Activated CD8-positive, alpha-beta memory T cell treated with anti-CD3 and anti-CD28 coated beads, Interleukin-2, amount 50 U/mL, for 1 hour (primary cell): Measurements from ENCODE around the gene OR2A42.
"Not testable (repeated sequence)": the region's sequence is repeated elsewhere in the genome, so short reads cannot be mapped to it uniquely, and the experiment has no call there.

Experiments
- DNase-seq: peaks from one replicate; pipeline ENCODE4 v3.0.0-alpha.2; 2020; ENCODE audit errors: extremely low read depth

OR2A42 gene

GRCh38 chr7:144220531-144220930, 18.9 kb downstream of the OR2A42 start:
- not testable (repeated sequence) for DNase-seq

- not testable (repeated sequence) for DNase-seq
These were observed 20.3 kb downstream of the OR2A42 start for GRCh38 chr7:144219149-144219548.

DNA sequence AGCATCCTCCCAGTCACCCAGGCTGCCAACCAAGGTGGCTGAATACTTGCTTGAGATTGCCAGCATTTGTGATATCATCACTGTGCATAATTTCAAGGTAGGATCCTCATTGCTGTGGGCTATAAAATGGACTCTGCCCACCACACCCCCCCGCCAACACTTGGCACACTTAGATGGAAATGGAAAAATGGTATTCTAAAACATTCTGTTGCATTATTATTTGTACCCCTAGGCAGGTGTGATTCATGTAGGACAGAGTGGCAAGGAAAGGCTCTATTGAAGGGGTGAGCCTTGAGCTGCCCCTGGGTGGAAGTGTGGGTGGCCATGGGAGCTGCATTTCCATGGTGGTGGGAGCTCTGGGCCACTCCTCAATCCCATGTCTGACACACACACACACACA, 20.8 kb downstream of the OR2A42 start:
- not testable (repeated sequence) for DNase-seq

GRCh38 chr7:144217200-144217599, 22.2 kb downstream of the OR2A42 start:
- DNase-seq: not testable (repeated sequence)

DNA sequence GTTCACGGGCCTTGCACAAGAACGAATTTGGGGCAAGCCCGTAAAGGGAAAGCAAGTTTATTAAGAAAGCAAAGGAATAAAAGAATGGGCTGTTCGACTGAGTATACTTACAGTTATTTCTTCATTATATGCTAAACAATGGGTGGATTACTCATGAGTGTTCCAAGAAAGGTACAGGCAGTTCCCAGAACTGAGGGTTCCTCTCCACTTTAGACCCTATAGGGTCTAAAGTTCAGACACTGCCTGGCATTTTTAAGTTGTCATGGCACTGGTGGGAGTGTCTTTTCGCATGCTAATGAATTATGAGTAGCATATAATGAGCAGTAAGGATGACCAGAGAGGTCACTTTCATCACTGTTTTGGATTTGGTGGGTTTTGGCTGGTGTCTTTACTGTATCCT, 34.1 kb downstream of the OR2A42 start:
- DNase-seq: not testable (repeated sequence)

DNA sequence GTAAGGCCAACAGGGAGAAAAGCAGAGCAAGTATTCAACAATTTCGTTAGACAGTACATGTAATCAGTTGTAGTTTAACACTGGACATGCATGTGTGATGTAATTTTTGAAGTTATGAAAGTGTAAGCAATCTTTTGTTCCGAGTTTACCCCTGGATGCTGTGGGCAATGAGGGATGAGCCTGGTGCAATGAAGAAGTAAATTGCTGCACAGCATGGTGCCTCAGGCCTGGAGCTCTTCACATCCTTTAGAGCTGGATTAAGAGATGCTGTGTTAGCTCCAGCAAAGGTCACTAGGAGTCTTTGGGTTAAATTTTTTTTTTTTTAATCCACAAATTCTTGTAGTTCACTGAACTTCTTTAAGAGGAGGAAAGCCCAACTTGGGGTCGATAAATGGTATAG, 36.3 kb downstream of the OR2A42 start:
- not testable (repeated sequence) for DNase-seq

DNA sequence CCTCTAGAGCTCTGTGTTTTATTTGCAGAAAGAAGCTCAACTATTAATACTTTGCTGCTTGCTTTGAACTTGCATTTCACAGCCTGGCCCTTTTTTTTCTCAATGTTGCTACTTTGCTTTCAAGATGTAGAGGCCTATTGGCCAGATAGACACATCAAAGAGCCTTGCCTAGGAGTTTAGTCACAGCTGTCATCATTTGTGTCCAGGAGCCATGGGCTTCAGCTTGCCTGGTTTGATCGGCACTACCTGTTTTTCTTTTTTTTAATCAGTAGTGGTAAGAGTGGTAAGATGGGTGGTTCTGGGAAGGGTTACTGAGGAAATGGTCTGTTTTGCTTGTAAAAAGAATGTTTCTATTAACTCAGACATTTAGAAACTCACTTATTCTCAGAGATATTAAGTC, 37.4 kb downstream of the OR2A42 start:
- DNase-seq: not testable (repeated sequence)

GRCh38 chr7:144198934-144199333, 40.5 kb downstream of the OR2A42 start:
- DNase-seq: not testable (repeated sequence)

DNA sequence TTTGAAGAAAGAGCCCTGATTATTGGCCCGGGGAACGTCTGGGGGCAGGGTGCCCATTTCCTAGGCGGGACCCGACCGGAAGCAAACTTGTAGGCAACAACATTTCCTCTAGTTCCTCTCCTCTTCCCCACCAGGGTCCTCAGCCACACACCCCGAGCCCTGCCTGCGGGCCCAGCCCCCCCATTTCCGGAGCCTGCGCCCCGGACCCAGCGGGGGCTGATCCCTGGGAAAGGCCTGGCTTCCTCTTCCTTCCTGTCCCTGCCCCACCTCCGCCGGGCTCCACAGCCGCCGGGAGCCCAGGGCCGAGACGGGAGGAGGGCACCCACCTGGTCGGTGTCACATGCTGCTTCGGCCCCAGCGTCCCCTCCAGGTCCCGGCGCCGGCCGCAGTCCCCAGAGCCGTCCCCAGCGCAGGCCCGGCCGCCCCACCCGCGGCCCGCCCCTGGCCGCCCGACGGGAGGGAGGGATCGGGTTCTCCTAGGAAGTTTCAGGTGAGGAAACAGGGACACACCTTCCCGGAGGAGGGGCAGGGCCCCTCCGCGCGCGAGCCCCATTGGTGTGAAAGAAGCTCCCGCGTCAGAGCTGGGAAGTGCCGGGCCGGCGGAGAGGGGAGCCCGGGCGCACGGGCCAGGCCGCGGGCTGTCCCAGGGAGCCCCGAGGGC, 44.1 kb downstream of the OR2A42 start, which contains the start of gene ARHGEF35:
ARHGEF35 (minus strand) TSS at position 622 of the 661 bp plus-strand sequence. CDS start 7,450 bp downstream, outside the sequence.
- DNase-seq: not testable (repeated sequence)

GRCh38 chr7:144194453-144194852, 45.0 kb downstream of the OR2A42 start:
- DNase-seq: not testable (repeated sequence)

- DNase-seq: not testable (repeated sequence)
These were observed 45.6 kb downstream of the OR2A42 start for GRCh38 chr7:144193782-144194181.

DNA sequence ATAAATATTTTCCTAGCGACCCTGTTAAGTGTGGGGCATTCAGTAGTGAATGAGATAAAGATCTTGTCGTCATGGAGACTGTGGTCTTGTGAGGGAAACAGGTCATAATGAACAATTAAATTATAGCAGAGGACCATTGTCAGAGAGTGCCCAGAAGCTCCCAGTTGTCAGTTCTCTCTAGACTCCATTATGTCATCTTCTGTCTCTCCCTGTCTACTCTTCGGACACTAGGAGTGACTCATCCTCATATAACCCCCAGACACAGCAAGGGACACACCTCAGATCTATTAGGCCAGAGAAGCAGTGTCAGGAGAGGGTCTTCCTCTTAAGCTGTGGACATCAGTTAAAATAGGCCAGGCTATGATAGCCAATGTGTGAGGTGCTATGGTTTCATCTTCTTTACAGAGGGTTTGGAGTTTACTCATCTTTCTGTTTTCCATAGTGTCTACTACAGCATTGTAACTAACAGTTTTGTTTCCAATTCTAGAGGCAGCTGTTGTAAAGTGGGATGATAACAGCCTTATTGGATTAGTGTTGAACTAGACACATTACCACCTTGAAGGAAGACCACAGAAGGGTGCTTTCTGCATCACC, 50.7 kb downstream of the OR2A42 start:
- not testable (repeated sequence) for DNase-seq

DNA sequence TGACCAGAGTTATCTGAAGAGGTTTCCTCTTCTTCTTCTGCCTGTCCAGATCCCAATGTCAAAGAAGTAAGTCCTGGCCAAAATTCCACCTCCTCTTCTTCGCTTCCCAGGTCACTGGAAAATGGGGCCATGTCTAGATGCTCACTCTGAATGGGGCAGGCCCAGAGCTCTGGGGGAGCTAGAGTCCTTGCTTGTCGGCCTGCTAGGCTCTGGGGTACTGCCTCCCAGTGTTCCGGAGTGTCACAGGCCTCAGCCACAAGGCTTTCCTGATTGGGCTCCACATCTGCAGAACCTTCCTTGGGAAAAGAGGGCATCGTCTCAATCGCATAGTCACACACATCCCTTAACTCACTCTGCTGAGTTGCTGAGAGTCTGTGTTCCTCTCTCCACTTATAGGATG, 51.6 kb downstream of the OR2A42 start:
- not testable (repeated sequence) for DNase-seq

DNA sequence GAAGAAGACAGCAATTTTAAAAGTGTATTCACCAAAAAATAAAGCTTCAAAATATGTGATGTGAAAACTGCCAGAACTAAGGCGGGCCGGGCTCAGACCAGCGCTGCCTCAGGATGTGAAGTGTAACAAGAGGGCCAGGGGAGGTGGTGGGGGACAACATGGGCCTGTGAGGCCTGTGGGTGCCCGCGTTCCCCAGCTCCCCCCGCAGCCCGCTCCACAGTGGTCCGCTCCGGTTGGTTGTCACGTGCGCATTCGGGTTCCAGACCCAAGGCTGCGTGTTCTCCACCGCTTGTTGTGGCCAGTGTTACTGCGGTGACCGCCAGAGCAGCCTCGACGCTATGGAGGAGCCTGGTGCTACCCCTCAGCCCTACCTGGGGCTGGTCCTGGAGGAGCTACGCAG, 56.2 kb downstream of the OR2A42 start, which contains the start of gene CTAGE4:
CTAGE4 (plus strand) TSS at position 301 of the 400 bp plus-strand sequence; CDS start at position 339, 38 bp downstream.
- not testable (repeated sequence) for DNase-seq

DNA sequence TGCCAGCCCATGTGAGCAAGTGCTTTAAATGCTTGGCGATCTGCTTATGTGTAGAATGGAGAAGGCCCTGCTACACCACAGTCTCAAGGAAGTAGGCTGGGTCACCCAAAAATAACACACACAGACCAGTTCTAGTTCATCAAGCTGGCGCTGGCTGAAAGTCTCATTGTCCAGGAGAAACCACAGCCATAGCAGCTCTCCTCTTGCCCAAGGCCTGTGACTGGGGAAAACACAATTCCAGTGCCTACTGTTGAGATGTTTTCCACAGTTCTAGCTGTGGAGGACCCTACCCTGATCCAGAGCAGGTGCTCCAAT, 60.3 kb downstream of the OR2A42 start:
- not testable (repeated sequence) for DNase-seq

- DNase-seq: not testable (repeated sequence)
These were observed 60.8 kb downstream of the OR2A42 start for GRCh38 chr7:144178380-144179164.
